CD4-positive, alpha-beta T cell treated with Interleukin-2 at 100 ng/mL for 4 hours (primary cell): Measurements from ENCODE around the gene CEBPG.

Experiments
- DNase-seq: peaks from one replicate; pipeline ENCODE4 v3.0.0-alpha.2; 2020; ENCODE audit warnings: low spot score

Gene CEBPG

DNA sequence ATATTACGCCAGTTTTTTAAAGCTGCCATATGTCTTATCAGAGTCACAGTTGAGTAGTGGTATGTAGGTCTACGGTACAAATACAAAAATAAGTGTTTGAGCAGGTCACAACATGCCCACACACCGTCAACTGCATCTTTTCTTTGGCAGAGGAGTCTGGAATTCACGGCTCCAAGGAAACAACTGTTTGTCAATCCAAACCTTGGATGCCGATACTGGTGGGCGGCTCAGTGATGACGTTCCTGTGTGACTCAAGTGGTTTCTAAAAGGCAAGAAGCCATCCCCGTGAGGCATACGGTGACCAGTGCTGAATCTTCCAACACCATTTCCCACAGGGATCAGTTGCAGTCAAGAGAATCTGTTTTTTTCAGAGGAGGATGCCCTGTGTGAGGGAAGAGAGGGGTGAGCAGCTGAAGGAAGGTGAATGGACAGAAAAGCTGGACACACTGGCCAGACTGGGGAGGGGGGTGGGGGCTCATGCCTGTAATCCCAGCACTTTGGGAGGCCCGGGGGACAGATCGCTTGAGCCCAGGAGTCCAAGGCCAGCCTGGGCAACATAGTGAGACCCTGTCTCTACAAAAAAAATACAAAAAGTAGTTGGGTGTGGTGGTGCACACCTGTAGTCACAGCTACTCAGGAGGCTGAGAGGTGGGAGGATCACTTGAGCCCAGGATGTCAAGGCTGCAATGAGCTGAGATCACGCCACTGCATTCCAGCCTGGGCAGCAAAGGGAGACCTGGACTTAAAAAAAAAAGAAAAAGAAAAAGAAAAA, 22.8 kb upstream of the CEBPG start:
- DNase-seq, result no peak

DNA sequence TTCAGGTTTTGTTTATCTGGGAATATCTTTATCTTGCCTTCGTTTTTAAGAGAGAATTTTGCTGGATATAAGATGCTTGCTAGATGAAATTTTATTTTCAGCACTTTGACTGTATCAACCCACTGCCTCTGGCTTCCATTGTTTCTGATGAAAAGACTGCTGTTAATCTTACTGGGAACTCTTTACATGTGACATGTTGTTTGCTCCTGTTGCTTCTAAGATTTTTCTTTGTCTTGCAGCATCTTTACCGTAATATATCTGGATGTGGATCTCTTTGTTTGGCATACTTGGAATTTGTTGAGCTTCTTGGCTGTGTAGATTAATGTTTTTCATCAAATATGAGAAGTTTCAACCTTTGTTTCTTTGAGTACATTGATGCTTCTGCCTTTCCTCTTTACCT, 18.0 kb upstream of the CEBPG start:
- no peak for DNase-seq

- DNase-seq, result no peak
Observed at GRCh38 chr19:33357556-33357955, 16.0 kb upstream of the CEBPG start.

GRCh38 chr19:33358408-33358807, 15.1 kb upstream of the CEBPG start:
- no peak for DNase-seq

GRCh38 chr19:33359581-33359980, 13.9 kb upstream of the CEBPG start:
- no peak for DNase-seq

DNA sequence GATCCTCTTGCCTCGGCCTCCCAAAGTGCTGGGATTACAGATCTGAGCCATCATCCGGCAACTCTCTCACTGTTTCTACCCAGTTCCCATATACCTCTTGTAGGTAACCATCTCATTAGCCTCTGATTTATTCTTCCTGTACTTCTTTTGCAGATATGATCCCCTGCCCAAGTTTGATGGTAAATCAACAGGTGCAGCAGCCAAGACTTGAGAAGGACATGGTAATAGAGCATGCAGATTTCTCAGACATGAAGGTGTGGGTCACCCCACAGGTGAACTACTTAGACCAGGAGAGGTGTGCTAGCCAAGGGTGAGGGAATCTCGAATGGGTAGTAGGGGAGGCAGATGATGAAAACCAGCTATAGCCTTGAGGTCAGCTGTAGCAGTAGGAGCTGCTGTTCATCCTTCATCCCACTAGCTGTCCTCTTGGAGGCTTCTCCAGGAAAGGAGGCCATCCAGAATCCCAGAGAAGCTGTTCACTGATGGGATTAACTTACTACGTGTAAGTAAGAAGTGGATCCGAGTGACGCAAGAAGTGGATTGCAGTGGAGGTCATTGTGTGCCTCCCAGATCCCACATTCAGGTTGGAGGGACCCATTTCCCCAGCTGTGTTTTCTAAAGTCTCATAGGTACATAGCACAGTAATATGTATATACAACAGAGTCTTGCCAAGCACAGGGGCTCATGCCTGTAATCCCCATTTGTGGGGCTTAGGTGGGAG, 10.8 kb upstream of the CEBPG start:
- DNase-seq, result no peak

DNA sequence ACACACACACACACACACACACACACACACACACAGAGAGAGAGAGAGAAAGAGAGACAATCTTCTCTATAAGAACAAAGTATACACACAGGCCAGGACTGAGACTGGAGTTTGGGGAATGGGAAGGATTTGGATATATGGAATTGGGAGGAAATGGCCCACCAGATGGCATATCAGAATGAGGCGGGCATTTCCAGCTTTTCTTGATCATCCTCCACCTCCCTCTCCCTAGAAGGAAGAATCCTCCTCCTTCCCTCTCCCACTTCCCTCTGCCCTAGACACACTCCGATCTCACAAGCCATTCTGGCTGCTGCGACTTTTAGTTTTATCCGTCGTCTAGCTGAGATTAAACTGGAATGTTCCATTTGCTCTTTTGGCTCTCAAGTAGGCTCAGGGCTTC, 10.0 kb upstream of the CEBPG start:
- DNase-seq, result no peak

- DNase-seq, result no peak
Observed at GRCh38 chr19:33365691-33366090, 7.8 kb upstream of the CEBPG start.

- no peak for DNase-seq
Observed at GRCh38 chr19:33366127-33366526, 7.4 kb upstream of the CEBPG start.

DNA sequence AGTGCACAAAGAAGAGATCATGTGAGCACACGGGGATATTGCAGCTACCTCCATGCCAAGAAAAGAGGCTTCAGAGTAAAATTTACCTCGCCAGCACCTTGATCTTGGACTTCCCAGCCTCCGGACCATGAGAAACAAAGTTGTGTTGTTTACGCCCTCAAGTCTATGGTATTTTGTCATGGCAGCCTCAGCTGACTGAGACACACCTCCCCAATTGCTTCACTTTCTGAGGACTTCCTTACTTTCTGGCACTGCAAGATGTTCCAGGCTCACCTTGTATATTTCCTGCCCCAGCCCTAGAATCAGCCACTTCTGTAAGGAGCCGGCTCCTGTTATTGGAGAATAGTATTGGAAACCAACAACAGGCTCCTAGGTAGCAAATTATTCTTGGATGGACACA, 6.6 kb upstream of the CEBPG start:
- DNase-seq, result no peak

- DNase-seq, result no peak
Observed at GRCh38 chr19:33368074-33368864, 5.2 kb upstream of the CEBPG start.

DNA sequence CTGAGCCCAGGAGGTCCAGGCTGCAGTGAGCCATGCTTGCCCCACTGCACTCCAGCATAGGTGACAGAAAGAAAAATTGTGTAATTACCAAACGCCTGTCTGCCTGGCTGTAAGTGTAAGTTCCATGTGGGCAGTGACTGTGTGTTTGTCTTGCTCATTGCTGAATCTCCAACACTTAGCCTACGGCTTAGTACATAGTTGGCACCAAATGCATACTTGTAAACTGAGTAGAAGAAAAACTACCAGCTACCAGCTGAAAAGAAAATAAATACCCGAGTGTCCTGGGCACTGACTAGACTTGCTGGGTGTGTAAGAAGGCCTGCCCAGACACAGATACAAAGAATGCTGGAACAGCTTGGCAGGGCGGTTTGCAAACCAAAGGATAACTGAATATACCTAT, 2.7 kb upstream of the CEBPG start:
- DNase-seq, result no peak

GRCh38 chr19:33374236-33374714, 766 bp downstream of the CEBPG start:
- no peak for DNase-seq

GRCh38 chr19:33375156-33375836, 1.8 kb downstream of the CEBPG start:
- no peak for DNase-seq

DNA sequence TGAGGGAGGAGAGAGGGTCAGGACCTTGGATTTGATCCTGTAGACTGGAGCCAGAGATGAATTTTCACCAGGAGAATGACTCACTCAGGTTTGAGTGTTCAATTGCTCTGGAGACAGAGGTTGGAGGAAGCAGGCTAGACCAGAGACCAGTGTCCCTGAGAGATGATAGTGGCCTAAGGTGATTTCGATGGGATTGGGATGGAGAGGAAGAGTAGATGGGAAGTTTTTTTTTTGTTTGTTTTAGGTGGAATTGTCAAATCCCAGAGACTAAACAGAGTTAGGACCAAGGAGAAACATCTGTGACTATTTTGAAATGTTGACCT, 2.3 kb downstream of the CEBPG start:
- DNase-seq, result no peak

- DNase-seq, result no peak
Observed at GRCh38 chr19:33376423-33376822, 2.9 kb downstream of the CEBPG start.

DNA sequence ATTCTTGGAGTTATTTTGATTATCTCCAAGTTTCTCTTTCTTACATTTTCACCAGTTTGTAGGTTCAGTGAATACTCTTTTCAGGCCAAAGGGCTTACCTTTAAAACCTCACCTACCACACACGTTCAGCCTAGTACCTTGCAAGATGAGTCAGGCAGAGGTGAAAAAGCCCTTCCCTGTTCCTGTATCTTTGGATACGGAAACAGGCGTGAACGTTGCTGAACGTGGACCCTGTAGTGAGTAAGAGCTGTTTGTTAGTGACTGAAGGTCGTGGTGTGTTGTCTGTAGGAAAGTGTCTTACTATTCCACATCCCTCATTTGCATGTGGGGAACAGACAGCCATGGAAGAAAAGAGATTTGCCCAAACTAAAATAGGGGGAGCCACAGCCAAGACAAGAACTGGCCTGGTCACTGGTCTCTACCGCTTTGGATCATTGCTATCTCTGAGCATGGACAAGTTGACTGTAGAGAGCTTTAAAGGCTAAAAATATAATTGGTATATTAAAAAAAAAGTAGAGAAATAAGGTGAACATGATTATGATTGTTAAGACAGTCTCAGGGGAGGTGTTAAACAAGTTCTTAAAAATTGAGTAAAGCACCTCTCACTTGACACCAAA, 3.5 kb downstream of the CEBPG start:
- DNase-seq, result no peak

GRCh38 chr19:33377586-33378475, 4.3 kb downstream of the CEBPG start:
- no peak for DNase-seq

GRCh38 chr19:33379151-33379829, 5.8 kb downstream of the CEBPG start:
- DNase-seq, result no peak

- no peak for DNase-seq
Observed at GRCh38 chr19:33381101-33381500, 7.6 kb downstream of the CEBPG start.
